Neural crest cell (in vitro differentiated cells): ENCODE results near the gene TCF20. TPM values are rescaled to one million over a fixed set of nuclear protein-coding genes. Genes with fewer than 3 reads are reported as not detected.

Source experiments
- DNase-seq: peaks from one replicate; pipeline ENCODE4 v3.0.0; 2021; ENCODE audit warnings: low read depth, mixed read lengths, low spot score
- H3K27ac Mint-ChIP-seq: one replicate; pipeline ENCODE4 v1.8.0; 2021; ENCODE audit warnings: mild to moderate bottlenecking, mixed read lengths; ENCODE audit not compliant: unreplicated experiment
- H3K27me3 Mint-ChIP-seq: 2 replicates; pipeline ENCODE4 v1.8.0; 2021; ENCODE audit warnings: low read depth, mild to moderate bottlenecking, mixed read lengths
- H3K36me3 Mint-ChIP-seq: 2 replicates; pipeline ENCODE4 v1.8.0; 2021; ENCODE audit warnings: low read depth, mild to moderate bottlenecking, mixed read lengths
- H3K4me1 Mint-ChIP-seq: 2 replicates; pipeline ENCODE4 v1.8.0; 2021; ENCODE audit warnings: mixed read lengths
- H3K4me3 Mint-ChIP-seq: one replicate; pipeline ENCODE4 v1.8.0; 2021; ENCODE audit warnings: mild to moderate bottlenecking, mixed read lengths
- H3K9me3 Mint-ChIP-seq: 2 replicates; pipeline ENCODE4 v1.8.0; 2021; ENCODE audit warnings: mixed read lengths
- CTCF ChIP-seq: fragments of 200-600 bp; sonication (generic); conservative IDR thresholded peaks from 2 replicates; pipeline ENCODE4 v1.5.0; 2021; ENCODE audit warnings: antibody characterized with exemption, mild to moderate bottlenecking
- total RNA-seq: library from RNA; stranded (reverse); gene quantifications from 2 replicates; pipeline ENCODE4 v1.2.1, GENCODE V29; 2021

The TCF20 gene
- total RNA-seq, 1 donor from 2014 or later = 67.5 TPM

- Mint-ChIP-seq H3K4me3 (no peak overlapping the region), H3K27ac (no peak overlapping the region), H3K36me3 (no peaks in the 10 kb centered on the region), H3K27me3 (no peaks in the 10 kb centered on the region), H3K4me1 (peaks cover 35% of the 10 kb centered on the region), H3K9me3 (no peaks in the 10 kb centered on the region)
- no peak for TF ChIP-seq CTCF
- DNase-seq = no peak
Observed at GRCh38 chr22:42262964-42263363, 7.5 kb downstream of the TCF20 start.

GRCh38 chr22:42261296-42261695 is 9.2 kb downstream of the TCF20 start:
- H3K27me3 Mint-ChIP-seq = no peaks in the 10 kb centered on the region
- no peak overlapping the region for H3K4me3 Mint-ChIP-seq
- H3K27ac Mint-ChIP-seq = no peak overlapping the region
- no peak for TF ChIP-seq CTCF
- H3K36me3 Mint-ChIP-seq = no peaks in the 10 kb centered on the region
- H3K9me3 Mint-ChIP-seq = no peaks in the 10 kb centered on the region
- no peak for DNase-seq
- H3K4me1 Mint-ChIP-seq = peaks cover 40% of the 10 kb centered on the region

GRCh38 chr22:42258126-42258525 is 12.3 kb downstream of the TCF20 start:
- Mint-ChIP-seq H3K4me3 (no peak overlapping the region), H3K36me3 (no peaks in the 10 kb centered on the region), H3K9me3 (no peaks in the 10 kb centered on the region), H3K27me3 (no peaks in the 10 kb centered on the region), H3K4me1 (peaks cover 22% of the 10 kb centered on the region), H3K27ac (peak overlapping the region; percentile 90)
- DNase-seq = no peak
- no peak for TF ChIP-seq CTCF

- Mint-ChIP-seq H3K27ac (no peak overlapping the region), H3K27me3 (no peaks in the 10 kb centered on the region), H3K4me3 (no peak overlapping the region), H3K9me3 (no peaks in the 10 kb centered on the region), H3K4me1 (peaks cover 22% of the 10 kb centered on the region), H3K36me3 (no peaks in the 10 kb centered on the region)
- no peak for DNase-seq
- TF ChIP-seq CTCF = no peak
Observed at GRCh38 chr22:42257386-42257785, 13.1 kb downstream of the TCF20 start.

- no peak for TF ChIP-seq CTCF
- no peaks in the 10 kb centered on the region for H3K36me3 Mint-ChIP-seq
- H3K4me1 Mint-ChIP-seq = peaks cover 22% of the 10 kb centered on the region
- H3K27ac Mint-ChIP-seq = no peak overlapping the region
- no peak overlapping the region for H3K4me3 Mint-ChIP-seq
- no peak for DNase-seq
- H3K9me3 Mint-ChIP-seq = no peaks in the 10 kb centered on the region
- no peaks in the 10 kb centered on the region for H3K27me3 Mint-ChIP-seq
Observed at GRCh38 chr22:42256930-42257329, 13.5 kb downstream of the TCF20 start.

- peaks cover 22% of the 10 kb centered on the region for H3K4me1 Mint-ChIP-seq
- H3K9me3 Mint-ChIP-seq = no peaks in the 10 kb centered on the region
- no peak overlapping the region for H3K4me3 Mint-ChIP-seq
- no peaks in the 10 kb centered on the region for H3K27me3 Mint-ChIP-seq
- H3K36me3 Mint-ChIP-seq = no peaks in the 10 kb centered on the region
- no peak for DNase-seq
- TF ChIP-seq CTCF = no peak
- no peak overlapping the region for H3K27ac Mint-ChIP-seq
Observed at GRCh38 chr22:42256220-42256619, 14.2 kb downstream of the TCF20 start.
